NCI-H1417 treated with DMSO at 0.1 percent for 48 hours (cell line): ENCODE data around the gene SRD5A3.

ENCODE experiments used
- DNase-seq: peaks from one replicate; lab custom pipeline; 2025; lab: John Stamatoyannopoulos, UW

Gene SRD5A3

GRCh38 chr4:55376698-55377097 is 30.7 kb downstream of the SRD5A3 start:
- no peak for DNase-seq

GRCh38 chr4:55378617-55379467 is 32.8 kb downstream of the SRD5A3 start:
- no peak for DNase-seq

DNA sequence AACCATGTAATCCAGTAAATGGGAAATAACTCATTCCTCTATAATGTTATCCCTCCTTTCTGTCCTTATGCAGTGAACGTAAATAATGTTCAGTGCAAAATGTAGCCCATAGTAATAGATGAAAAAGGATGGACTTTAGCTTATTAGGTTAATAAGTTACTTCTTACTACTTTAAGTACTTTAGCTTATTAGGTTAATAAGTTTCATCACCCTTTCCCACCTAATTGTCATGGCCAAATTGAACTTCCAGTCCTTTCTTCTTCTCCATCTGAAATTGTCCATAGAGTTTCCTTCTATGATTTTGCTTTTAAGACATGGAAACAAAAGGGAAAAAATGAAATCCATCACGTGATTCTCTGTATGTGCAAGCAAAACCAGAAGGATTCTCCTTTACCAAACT is 34.5 kb downstream of the SRD5A3 start:
- DNase-seq, result no peak

DNA sequence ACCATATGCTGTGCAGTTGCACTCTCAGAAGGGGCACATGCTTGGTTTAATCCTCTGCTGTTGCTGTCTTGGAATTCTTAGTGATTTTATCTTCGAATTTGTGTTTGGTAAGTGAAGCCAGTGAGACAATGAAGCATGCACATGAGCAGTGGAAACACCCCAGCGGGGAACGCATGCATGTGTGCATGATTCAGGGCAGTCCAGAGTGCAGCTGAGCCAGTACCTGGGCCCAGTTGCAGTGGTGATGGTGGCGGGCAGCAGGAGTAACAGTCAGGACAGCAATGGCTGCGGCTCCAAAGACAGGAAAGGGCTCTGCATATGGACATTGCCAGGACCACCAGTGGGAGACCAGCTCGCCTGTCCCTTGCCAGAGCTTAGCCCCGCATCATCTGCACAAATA is 35.5 kb downstream of the SRD5A3 start:
- DNase-seq, result no peak

- no peak for DNase-seq
Observed at GRCh38 chr4:55382488-55383003, 36.5 kb downstream of the SRD5A3 start.

GRCh38 chr4:55385201-55385649 is 39.2 kb downstream of the SRD5A3 start:
- no peak for DNase-seq

GRCh38 chr4:55386073-55386472 is 40.0 kb downstream of the SRD5A3 start:
- DNase-seq, result no peak

GRCh38 chr4:55386840-55387239 is 40.8 kb downstream of the SRD5A3 start:
- no peak for DNase-seq

GRCh38 chr4:55393461-55394320 is 47.6 kb downstream of the SRD5A3 start:
- no peak for DNase-seq

GRCh38 chr4:55395218-55395528 is 49.1 kb downstream of the SRD5A3 start:
- DNase-seq, result no peak

DNA sequence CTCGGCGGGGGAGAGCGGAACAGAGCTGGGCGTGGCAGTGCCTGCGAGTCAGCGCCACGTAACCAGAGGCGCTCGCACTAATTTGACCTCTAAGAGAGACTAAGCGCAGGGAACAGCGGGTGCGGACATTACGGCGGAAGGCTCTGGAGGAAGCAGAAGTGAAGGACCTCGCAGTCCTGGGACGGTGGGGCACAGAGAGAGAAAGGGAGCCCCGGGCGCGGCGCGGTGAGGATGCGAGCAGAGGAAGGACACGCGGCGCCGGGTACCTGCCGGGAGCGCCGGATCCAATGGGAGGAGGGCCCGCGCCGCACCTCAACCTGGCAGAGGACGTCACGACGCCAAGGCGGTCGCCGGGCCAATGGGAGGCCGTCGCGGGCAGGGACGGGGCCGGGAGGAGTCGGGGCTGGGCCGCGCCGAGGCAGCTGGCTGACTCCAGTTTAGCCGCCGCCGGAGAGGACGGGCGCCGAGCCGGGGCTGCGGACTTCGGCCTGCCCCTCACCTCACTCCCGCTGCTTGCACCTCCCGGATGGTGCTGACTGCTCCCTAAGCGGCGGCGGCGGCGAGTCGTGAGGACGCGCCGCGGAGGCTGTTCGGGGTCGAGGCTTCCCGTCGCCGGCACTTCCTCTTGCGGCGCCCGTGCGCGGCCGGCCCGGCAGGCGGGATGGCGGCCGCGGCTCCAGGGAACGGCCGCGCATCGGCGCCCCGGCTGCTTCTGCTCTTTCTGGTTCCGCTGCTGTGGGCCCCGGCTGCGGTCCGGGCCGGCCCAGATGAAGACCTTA is 49.7 kb downstream of the SRD5A3 start, which contains the start of gene TMEM165:
TSS of gene TMEM165 (plus strand) at position 429 of the 779 bp plus-strand sequence. CDS start at position 662, 233 bp downstream.
- peak; percentile 52 for DNase-seq

DNA sequence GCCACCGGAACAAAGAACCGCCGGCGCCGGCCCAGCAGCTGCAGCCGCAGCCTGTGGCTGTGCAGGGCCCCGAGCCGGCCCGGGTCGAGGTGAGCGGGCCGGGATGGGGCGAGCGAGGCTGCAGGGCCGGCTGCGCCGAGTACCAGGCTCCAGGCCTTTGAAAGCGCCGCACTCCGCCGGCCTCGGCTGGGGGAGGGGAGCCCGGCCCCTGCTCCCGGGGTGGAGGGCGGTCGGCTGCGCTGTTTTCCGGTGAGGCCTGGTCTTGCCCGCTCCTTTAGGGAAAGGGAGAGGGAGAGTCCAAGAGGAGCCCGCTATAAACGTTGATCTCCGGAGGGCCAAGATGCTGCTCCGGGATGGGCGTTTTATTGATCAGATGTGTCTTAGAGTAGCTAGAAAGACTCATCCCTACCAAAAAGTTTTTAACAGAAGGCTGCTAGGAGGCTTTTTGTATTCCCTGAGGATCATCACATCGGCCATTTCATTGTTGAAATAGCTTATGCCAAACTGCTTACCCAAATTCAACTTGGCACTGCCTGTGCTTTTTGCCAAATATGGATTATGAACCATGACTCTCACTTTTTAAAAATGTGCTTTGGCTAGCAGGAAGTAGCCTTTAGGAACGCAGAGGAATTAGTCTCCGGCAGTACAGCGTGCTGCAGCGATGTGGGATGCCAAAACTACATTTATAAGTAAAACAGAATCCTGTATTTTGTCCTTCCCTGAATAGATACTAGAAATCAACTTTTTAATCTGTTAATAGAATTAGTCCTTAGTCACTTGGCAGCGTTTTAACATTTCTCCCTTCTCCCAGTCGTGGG is 50.5 kb downstream of the SRD5A3 start:
- DNase-seq, result no peak

DNA sequence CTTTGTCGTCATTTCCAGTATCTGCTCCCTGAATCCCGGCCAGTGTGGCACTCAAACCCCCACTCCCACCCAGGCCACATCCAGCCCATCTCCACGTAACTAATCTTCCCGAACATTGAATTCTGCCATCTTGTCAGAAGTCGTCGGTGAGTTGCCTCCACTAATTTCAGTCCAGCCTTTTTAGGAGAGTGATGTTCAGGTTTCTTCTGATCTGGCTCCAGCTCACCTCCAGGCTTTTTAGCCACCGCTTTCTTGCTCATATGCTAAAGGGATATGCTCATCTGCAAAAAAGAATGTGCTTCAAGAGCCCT is 51.0 kb downstream of the SRD5A3 start:
- no peak for DNase-seq

- DNase-seq, result no peak
Observed at GRCh38 chr4:55397520-55398321, 51.7 kb downstream of the SRD5A3 start.

DNA sequence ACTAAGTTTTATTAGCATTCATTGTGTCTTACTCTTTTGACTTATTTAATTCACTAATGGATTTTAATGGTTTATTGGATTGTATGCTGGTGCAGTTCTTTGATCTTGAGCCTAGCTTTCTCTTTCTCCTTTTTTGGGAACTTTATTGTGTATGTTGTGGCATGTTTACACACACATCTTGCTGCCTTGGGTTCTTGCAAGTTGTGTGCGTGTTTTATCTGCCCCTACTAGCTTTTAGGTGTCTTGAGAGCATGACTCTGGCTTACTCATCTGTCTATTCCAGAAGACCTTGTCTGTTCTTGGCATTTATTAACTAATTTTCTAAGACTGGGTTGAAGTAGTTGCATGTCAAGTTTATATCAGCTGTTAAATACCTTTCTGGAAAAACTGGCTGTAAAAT is 52.4 kb downstream of the SRD5A3 start:
- no peak for DNase-seq

GRCh38 chr4:55398966-55399365 is 52.9 kb downstream of the SRD5A3 start:
- no peak for DNase-seq

DNA sequence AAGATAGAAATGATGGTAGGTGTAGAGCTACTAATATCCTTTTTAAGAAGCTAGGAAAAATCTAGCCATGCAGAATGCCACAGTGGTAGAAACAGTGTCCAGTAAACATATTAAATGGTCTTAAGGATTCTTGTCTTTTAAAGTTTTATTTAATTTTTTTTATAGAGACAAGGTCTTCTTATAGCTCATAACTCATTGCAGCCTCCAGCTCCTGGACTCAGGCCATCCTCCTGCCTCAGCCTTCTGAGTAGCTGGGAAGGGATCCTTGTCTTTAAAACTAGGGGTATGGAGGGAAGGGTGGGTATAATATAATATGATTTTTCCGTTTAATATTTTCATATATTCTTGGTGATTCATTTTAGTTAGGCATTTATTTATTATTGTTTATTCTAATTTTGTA is 53.5 kb downstream of the SRD5A3 start:
- DNase-seq, result no peak

- DNase-seq, result no peak
Observed at GRCh38 chr4:55405073-55405472, 59.0 kb downstream of the SRD5A3 start.

GRCh38 chr4:55406545-55406944 is 60.5 kb downstream of the SRD5A3 start:
- no peak for DNase-seq

DNA sequence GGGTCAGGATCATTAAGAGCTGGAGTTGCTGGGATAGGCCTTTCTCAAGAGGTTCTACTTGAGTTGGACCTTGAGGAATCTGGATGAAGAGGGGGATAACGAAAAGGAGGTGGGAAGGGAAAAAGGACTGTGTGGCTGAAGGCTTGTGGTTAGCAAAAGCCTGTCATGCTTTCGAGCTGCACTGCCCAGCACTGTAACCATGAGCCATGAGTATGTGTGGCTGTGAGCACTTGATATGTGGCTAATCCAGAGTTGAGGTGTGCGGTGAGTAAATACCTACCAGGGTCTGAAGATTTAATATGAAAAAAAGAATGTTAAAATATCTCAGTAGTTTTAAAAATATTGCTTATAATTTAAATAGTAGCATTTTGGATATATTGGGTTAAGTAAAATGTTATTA is 61.1 kb downstream of the SRD5A3 start:
- DNase-seq, result no peak

DNA sequence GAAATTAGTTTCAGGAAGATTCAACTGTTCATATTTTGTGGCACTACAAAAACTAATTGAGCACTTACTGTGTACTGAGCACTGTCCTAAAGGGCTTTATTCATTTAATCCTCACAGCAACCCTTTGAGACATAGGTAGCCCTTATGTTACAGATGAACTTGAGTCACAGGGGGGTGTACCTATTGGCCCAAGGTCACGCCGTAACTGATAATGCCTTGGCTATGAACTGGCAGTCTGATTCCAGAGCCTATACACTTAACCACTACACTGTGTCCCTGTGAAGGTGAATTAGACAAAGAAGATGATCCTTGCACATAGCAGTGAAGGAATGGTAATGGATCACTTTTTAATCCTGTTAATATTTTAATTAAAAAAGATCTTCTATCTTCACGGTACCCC is 61.7 kb downstream of the SRD5A3 start:
- no peak for DNase-seq
